Measurements from ENCODE around the gene PRDX1.

PRDX1 gene

GRCh38 chr1:45563843-45564242, 42.2 kb upstream of the PRDX1 start:
- TF ChIP-seq CTCF (IDR thresholded peaks at IDR 0.05; ENCODE audit: extremely low read depth, missing control alignments): no peak
- DNase-seq (ENCODE audit: low spot score): no peak

DNA sequence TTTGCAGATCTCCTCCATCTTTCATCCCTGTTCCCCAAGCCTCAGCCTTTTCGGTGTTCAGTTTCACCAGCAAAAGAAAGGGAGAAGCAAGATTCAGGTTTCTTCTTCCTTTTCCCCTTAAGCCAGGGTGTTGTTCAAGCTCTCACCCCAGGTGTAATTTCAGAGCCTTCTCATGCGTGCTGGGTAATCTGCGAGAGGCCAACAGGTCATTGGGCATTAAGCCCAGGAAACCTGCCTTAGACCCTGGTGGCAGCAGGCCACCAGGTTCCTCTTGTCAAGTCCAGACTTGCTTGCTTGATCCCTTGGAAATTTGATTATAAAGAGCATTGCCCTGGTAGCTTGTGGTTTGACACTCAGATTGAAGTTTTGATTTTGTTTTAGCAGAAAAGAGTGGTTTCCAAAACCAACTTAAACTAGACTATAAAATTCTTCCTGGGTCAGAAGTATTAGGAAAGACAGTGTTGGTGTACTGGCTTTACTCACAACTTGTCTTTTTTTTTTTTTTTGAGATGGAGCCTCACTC, 35.8 kb upstream of the PRDX1 start:
- no peak for TF ChIP-seq CTCF (IDR thresholded peaks at IDR 0.05; ENCODE audit: extremely low read depth, missing control alignments)
- DNase-seq (ENCODE audit: low spot score): no peak

GRCh38 chr1:45554198-45554597, 32.5 kb upstream of the PRDX1 start:
- no peak for TF ChIP-seq CTCF (IDR thresholded peaks at IDR 0.05; ENCODE audit: extremely low read depth, missing control alignments)

GRCh38 chr1:45552331-45552730, 30.6 kb upstream of the PRDX1 start:
- no peak for DNase-seq (ENCODE audit: low spot score)
- no peak for TF ChIP-seq CTCF (IDR thresholded peaks at IDR 0.05; ENCODE audit: extremely low read depth, missing control alignments)

More at GRCh38 chr1:45554198-45554597, 32.5 kb upstream of the PRDX1 start:
- no peak for DNase-seq (ENCODE audit: low spot score)

DNA sequence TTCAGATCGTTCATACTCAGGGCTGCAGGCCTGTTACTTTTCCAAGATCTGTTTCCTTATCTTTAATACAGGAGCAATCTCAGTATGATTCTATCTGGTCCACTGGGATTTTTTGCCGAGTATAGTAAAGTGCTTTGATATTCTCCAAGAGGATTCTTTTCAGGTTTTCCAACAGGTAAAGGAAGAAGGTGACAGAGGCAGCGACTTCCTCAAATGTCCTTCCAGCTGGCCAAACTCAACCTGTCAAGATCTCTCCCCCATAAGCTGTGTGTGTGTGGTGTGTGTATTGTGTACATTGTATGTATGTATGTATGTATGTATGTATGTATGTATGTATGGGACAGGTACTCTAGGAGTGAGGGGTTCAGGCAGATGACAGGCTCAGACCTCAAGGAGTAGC, 30.0 kb upstream of the PRDX1 start:
- DNase-seq (ENCODE audit: low spot score): no peak
- TF ChIP-seq CTCF (IDR thresholded peaks at IDR 0.05; ENCODE audit: extremely low read depth, missing control alignments): no peak

GRCh38 chr1:45550401-45551351, 29.0 kb upstream of the PRDX1 start, which contains the start of gene AKR1A1:
AKR1A1 (plus strand) TSS chr1:45550826; CDS start chr1:45561795, 10,969 bp downstream.
- DNase-seq (ENCODE audit: low spot score): peak; percentile 86
- TF ChIP-seq CTCF (IDR thresholded peaks at IDR 0.05; ENCODE audit: extremely low read depth, missing control alignments): no peak
